ENCODE data around the gene WHAMM.
"Not testable (repeated sequence)": the region's sequence is repeated elsewhere in the genome, so short reads cannot be mapped to it uniquely, and the experiment has no call there.

WHAMM gene, protein sequence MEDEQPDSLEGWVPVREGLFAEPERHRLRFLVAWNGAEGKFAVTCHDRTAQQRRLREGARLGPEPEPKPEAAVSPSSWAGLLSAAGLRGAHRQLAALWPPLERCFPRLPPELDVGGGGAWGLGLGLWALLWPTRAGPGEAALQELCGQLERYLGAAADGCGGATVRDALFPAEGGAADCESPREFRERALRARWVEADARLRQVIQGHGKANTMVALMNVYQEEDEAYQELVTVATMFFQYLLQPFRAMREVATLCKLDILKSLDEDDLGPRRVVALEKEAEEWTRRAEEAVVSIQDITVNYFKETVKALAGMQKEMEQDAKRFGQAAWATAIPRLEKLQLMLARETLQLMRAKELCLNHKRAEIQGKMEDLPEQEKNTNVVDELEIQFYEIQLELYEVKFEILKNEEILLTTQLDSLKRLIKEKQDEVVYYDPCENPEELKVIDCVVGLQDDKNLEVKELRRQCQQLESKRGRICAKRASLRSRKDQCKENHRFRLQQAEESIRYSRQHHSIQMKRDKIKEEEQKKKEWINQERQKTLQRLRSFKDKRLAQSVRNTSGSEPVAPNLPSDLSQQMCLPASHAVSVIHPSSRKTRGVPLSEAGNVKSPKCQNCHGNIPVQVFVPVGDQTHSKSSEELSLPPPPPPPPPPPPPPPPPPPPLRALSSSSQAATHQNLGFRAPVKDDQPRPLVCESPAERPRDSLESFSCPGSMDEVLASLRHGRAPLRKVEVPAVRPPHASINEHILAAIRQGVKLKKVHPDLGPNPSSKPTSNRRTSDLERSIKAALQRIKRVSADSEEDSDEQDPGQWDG
- 18.7 to 136 (median 64.8) reads per million in 3 experiments for total RNA-seq

DNA sequence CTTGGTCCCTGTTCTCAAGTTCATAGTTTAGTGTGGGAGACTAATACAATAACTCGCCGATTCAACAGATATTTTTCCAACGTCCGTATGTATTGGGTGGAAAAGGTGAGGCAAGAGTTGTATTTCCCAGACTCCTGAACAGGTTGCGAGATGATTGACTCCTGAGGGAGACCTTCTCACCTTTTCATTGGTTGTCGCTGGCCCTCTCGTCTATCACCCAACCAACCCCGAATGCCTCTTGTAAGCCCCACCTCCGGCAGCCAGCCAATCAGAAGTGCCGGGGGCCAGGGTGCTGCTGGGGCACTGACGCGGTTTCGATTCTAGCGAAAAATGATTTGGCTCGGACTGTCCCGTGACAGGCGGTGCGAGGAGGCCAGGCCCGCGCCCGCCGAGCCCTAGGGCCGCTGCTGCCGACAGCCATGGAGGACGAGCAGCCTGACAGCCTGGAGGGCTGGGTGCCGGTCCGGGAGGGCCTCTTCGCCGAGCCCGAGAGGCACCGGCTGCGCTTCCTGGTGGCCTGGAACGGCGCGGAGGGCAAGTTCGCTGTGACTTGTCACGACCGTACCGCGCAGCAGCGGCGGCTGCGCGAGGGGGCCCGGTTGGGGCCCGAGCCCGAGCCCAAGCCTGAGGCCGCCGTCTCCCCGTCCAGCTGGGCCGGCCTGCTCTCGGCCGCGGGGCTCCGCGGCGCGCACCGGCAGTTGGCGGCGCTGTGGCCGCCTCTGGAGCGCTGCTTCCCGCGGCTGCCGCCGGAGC is at the start of gene WHAMM:
TSS of gene WHAMM (plus strand) at position 321 of the 753 bp plus-strand sequence. CDS start at position 420, 99 bp downstream.
- peak; percentile 95 for DNase-seq

DNA sequence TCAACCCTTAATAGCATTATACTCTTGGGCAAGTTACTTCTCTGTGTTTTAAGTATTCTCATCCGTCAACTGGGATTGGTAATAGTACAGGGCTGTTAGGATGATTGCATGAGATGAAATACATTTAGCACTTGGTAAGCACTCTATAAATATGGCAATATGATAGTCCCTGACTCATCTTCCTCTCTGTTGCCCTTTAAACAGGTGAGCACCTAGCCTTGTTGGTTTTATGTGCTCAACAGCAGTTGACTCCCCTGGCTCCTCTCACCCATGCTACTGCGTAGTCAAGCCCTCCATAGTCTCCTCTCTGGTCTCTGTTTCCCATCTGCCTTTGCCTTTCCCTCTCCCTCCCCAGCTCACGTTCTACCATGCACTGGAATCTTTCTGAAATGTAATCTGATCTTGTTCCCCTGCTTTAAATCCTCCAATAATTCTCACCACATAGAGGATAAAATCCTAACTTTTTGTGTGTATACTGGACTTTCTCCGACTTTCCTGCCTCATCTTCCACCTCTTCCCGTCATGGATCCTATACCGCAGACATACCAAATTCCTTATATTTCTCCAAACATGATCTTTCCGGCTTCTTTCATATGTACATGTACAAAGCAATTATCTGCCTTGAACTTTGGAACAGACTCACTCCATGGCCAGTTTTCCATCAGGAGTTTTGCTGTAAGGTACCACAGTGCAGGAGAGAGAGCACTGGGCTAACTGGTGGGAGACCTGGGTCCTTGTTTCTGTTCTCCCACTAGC is 45.9 kb upstream of the WHAMM start:
- no peak for DNase-seq

DNA sequence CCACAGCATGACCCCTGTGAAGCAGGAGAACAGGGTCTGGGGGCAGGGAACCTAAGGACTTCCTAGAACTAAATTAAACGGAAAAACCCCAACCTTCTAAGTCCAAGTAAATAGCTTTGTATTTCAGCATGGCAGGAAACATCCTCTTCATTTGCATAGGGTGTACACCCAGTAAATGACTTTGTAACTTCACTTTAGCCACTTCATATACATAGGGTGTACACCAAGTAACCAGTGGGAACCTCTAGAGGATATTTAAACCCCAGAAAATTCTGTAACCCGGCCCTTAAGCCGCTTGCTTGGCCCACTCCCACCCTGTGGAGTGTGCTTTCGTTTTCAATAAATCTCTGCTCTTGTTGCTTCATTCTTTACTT is 45.3 kb upstream of the WHAMM start:
- no peak for DNase-seq

GRCh38 chr15:82764740-82765139 is 44.7 kb upstream of the WHAMM start:
- no peak for DNase-seq

GRCh38 chr15:82766201-82766600 is 43.2 kb upstream of the WHAMM start:
- not testable (repeated sequence) for DNase-seq

DNA sequence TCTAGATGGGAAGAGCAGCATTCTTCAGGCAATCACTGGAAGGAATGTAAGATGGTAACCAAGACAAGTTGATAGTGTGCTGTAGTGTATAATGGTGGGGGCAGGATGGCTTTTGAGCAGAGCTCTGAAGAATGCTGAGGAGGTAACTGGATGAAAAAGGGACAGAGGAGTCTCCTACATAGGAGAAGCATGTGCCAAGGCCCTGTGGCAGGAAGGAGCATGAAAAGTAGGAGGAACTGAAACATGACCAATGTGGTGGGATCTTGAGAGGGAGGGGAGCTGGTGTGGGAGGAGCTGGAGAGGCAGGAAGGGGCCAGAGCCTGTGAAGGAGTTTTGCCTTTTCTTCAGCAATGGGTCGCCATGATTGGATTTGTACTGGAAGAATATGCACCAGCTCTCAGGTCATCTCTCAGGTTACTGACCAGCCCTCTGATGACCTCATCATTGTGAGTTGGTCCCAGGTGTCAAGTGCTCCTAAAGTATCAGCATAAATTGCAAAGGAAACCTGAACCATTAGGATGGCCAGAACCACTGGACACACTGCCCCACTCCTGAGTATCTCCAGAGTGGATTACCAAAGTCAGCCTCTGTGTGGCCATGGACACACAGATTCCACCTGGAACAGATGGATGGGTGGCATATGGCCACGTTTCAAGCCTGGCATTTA is 42.1 kb upstream of the WHAMM start:
- DNase-seq = no peak

DNA sequence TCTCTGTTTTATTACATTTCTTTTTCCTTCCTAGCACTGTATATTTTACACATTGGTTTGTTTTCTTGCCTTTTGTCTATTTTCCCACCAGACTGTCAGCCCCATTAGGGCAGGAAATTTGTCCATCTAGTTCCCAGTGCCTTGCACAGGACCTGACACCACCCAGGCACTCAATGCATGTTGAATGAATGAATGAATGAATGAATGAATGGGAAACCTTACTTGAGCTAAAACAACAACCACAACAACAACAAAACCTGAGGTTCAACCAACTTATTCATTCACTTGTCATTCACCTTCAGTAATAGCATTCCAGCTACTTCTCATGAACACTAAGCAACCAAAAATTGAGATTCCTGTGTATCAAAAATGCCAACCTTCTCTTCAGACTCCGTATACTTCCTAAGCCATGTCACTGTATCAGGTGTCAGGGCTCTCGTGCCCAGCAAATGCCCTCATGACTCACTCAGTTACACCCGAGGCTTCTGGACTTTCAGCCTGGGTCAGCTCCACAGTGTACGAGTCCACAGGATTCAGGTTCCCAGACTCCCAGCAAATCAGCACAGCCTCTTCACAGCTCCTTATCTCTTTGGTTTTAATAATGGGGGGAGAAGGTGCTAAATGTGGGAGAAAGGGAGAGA is 40.9 kb upstream of the WHAMM start:
- no peak for DNase-seq

GRCh38 chr15:82771789-82772607 is 37.4 kb upstream of the WHAMM start:
- DNase-seq = no peak

DNA sequence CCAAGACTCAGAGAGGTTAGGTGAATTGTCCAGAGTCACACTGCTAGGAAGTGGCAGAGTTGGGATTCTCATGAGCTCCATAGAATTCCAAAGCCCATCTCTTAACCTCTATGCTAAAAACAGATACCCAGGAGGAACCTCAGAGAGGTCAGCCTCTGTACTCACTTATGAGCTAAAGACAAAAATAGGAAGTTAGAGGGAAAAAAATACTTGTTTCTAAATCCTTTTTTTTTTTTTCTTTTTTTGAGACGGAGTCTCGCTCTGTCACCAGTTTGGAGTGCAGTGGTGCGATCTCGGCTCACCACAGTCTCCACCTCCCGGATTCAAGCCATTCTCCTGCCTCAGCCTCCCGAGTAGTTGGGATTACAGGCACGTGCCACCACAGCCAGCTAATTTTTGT is 34.9 kb upstream of the WHAMM start:
- DNase-seq = no peak

DNA sequence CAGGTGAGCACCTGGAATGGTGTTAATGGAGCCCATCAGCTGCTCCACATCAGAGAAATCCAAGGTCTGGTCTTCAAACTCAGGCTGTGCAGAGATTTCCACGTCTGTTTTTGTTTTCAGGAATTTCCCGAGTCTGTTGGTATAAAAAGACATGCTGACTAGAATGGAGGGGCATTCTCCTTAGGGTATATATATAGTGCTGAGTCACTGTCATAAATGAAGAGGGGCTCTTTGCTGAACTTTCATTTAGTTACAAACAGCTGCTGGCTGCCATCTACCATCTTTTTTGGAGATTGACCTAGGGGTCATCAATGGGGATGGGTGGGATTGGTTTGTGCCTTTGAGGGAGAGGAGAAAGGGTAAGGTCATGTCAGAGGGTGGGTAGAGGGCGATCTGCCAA is 30.7 kb upstream of the WHAMM start:
- no peak for DNase-seq

- DNase-seq = no peak
Observed at GRCh38 chr15:82781349-82781748, 28.1 kb upstream of the WHAMM start.

DNA sequence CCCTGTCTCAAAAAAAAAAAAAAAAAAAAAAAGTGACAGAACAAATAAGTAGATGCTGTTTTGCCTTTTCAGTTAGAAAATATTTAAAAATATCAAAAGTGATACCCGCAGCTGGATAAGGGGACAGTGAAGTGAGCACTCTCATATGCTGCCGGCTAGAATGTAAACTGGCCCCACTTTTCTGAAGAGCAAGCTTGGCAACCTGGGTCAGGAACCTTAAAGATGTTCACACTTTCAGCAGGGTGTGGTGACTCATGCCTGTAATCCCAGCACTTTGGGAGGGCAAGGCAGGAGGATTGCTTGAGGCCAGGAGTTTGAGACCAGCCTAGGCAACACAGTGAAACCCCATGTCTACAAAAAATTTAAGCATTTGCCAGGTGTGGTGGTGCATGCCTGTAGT is 20.9 kb upstream of the WHAMM start:
- no peak for DNase-seq

DNA sequence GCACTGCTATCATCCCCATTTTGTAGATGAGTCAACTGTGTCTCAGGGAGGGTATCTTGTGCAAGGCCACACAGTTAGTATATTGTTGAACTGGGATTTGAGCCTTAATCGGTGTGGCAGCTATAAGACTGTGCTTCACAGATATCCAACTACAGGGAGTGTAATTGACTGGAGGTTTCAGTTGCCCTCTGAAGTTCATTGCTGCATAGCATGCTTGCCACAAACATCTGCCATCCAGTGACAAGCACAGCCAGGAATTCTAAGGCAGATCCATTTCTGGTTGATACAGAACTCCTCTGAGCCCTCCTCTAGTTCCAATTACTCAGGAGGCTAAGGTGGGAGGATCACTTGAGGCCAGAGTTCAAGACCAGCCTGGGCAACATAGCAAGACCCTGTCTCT is 19.9 kb upstream of the WHAMM start:
- no peak for DNase-seq

- DNase-seq = no peak
Observed at GRCh38 chr15:82790321-82790720, 19.1 kb upstream of the WHAMM start.

- DNase-seq = no peak
Observed at GRCh38 chr15:82792068-82792467, 17.4 kb upstream of the WHAMM start.

DNA sequence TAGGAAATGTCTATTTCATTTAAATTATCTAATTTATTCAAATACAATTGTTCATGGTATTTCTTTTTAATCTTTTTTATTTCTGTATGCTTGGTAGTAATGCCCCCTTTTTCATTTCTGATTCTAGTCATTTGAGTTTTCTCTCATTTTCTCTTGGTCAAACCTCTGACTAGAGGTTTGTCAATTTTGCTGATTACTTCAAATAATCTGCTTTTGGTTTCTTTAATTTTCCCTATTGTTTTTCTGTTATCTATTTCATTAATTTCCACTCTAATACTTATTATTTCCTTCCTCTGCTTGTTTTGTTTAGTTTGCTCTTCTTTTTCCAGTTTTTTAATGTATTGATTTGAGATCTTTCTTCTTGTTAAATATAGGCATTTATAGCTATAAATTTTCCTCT is 15.7 kb upstream of the WHAMM start:
- DNase-seq = no peak

GRCh38 chr15:82798104-82798503 is 11.3 kb upstream of the WHAMM start:
- DNase-seq = no peak

GRCh38 chr15:82798531-82799166 is 10.8 kb upstream of the WHAMM start:
- DNase-seq = no peak

- no peak for DNase-seq
Observed at GRCh38 chr15:82799183-82799841, 10.1 kb upstream of the WHAMM start.
